Measurements from ENCODE around the gene MSI2.

MSI2 gene

DNA sequence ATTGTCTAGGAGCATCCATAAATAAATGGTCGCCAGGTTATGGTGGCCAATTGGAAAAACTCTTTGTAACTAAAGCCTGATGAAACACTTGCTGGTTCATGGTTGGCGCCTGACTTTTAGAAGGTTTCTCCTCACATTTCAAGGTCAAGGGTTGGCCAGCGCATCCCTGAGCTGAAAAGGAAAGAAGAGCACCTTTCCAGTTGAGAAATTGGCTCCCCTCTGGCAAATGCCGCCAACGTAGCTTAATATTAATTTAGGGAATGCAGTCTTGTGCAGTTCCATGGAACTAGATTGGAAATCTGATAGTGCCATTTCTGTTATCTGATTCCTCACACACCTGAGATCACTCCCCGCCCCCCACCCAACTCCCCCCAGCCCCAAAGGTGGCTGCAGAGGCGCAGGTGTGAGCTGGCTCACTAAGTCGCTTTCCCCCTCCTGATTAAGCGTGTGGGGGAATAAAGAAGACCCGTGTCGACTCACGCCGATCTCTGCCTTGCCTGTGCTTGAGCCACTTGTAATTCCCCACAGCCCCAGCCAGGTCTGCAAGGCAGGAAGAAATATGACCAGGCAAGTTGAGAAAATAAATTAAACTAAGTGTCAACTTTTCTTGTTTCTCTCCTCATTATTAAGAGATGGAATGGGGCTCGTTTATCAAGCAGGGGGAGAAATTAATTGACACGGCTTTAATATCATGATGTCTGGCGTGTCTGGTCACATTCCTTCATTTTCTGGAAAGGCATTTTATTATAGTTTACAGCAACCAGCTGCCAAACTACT is 331.1 kb downstream of the MSI2 start:
- DNase-seq (ENCODE audit: low read depth in 1 of 2, low spot score in 1 of 2) = no peak

DNA sequence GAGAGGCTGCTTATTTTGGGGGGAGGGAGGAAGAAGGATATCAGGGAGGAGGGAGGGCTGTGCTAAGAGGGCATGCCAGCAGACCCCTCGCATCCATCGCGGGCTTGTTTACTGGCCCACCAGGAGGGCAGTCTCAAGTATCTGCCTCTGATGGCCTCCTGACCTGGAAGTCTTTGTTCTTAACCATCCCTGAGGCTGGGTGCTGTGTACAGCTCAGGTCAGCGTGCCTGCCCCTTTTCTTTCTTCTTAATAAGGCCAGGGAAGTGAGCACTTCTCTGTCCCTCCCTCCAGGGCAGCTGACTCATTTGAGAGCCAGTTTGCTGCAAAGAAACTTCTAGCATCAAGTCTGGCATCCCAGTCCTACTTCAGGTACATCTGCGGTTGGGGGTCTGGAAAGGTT is 331.8 kb downstream of the MSI2 start:
- no peak for DNase-seq (ENCODE audit: low read depth in 1 of 2, low spot score in 1 of 2)

DNA sequence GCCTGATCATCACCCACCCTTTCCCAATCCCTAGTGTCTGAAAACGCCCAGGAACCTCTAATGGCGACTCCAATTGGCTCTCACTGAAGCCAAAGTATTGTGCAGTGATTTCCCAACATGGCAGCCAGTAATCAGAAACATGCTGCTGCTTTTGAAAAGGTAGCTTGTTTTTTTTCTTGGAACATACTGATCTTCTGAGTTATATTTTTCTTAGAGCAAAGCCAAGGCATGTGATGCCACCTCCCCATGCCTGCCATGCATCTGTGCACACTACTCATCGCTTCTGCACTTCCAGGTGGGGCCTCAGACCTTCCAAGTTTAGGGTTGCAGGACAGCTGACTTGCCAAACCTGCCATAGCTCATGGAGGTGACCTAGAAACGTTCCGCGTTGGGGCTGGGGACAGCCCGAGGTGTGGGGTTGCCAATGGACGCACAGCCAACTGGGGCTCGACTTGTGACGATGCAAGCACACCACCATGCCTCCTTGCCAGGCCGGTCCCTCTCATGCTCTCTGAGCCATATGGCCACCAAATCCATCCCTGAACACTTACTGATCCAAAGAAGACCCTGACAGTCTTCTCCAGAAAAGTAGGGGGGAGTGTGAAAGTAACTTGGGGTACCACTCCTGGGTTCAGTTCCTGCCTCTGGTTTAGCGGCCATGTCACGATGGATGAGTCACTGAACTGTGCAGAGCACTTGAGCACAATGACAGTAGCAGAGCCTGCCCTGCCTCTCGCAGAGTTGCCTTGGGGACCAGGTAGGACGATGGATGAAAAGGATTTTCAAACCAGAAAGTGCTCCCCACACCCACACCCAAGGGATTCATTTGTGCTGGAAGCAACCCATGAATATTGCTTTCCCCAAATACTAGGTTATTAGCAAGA is 333.1 kb downstream of the MSI2 start:
- DNase-seq (ENCODE audit: low read depth in 1 of 2, low spot score in 1 of 2) = no peak

DNA sequence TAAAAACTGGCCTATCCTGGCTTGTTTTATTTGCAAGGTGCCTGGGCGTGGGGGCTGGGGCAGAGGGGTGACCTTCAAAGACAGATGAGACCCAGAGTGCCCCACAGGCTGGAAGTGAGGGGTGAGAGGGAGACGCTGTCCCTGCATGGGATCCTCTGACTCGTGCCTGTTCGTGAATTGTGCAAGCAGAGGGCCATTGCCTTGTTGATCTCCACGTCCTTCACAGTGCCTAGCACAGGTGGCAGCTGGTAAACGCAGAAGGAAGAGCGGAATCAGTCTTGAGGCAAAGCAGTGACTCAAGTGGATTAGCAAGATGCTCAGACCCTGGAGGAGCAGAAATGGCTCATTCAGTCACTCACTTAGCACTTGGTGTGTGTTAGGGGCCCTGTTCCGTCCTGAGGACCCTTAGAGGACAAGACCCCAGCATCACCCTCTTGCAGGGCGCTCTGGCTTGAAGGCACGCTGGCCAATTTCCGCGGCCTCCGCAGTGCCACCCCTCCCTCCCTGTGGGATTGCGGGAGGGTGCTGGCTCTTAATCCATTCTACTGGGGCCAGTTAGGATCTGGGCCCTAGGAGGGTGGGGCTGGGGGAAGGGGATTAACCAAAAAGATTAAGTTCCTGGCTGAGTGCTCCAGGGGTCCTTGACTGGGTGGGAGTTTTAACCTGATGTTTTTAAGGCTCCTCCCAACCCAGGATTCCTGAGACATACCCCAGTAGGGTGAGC is 337.6 kb downstream of the MSI2 start:
- DNase-seq (ENCODE audit: low read depth in 1 of 2, low spot score in 1 of 2) = no peak

DNA sequence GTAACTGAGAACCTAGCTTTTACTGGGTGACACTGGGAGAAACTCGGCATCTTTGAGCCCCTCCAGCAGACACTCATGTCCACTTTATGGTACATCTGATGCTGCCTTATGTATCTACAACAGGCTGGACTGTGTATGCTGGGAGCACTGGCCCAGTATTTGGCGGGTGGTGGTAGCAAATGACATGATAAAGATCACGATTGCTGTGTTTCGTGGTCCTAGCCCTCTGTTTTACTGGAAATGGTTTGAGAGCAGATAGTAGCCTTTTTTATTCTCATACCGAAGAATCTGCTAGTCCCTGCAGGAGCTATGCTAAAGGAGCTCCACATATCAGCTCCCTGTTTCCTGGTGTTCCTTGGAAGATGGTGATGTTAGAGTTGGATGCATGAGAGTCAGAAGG is 338.4 kb downstream of the MSI2 start:
- DNase-seq (ENCODE audit: low read depth in 1 of 2, low spot score in 1 of 2) = no peak

DNA sequence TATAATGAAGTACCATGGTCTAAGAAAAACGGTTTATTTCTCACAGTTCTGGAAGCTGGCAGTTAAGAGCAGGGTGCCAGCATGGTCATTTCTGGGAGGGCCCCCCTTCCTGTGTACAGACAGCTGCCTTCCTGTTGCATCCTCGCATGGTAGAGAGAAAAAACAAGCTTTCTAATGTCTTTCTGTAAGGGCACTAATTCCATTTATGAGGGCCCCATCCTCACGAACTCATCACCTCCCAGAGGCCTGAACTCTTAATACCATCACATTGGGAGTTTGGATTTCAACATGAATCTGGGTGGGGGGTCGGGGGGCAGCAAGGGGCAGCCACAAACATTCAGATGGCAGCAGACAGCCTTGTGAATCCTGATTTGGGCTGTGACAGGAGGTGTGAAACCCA is 339.1 kb downstream of the MSI2 start:
- no peak for DNase-seq (ENCODE audit: low read depth in 1 of 2, low spot score in 1 of 2)

DNA sequence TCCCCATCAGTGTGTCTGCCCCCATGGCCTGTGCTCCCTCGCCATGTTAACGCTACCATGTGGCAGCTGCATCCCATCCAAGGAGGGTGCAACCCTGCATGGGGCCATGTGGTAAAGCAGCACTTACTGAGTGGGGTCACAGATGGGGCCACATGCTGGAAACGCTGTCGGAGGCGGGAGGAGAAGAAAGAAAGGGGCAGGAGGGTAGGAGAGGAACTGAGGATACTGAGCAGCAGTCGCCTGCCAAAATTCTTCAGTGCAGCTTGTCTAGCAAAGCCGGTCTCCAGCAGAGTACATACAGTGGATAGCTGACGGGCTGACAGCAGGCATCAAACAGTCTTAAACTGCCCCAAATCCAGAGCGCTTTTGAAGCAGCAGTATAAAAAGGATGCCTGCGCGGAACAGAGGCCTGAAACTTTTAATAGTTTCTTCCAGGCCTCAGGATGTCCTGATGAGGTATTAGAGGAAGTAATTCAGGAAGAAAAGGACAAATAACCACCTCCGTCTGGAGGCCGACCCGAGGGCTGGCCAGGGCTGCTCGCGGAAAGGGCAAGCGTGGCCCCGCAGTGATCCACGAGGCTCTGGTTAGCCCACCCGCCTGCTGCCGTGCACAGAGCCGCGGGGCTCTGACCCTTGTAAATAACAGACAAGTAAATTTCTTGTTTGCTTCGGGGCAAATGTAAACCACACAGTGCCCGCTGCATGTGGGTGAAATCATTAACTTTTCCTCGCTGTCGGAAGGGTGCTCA is 339.8 kb downstream of the MSI2 start:
- no peak for DNase-seq (ENCODE audit: low read depth in 1 of 2, low spot score in 1 of 2)

DNA sequence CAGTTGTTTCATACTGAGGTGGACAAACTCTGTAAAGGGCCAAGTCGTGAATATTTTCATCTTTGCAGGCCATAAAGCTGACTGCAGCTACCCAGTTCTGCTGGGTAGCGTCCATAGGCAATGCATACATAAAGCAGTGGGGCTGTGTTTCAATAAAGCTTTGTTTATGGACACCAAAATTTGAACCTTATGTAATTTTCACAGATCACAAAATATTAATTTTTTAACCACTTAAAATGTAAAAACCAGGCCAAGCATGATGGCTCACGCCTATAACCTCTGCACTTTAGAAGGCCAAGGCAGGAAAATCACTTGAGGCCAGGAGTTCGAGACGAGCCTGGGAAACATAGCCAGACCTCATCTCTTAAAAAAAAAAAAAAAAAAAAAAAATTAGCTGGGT is 340.8 kb downstream of the MSI2 start:
- no peak for DNase-seq (ENCODE audit: low read depth in 1 of 2, low spot score in 1 of 2)

DNA sequence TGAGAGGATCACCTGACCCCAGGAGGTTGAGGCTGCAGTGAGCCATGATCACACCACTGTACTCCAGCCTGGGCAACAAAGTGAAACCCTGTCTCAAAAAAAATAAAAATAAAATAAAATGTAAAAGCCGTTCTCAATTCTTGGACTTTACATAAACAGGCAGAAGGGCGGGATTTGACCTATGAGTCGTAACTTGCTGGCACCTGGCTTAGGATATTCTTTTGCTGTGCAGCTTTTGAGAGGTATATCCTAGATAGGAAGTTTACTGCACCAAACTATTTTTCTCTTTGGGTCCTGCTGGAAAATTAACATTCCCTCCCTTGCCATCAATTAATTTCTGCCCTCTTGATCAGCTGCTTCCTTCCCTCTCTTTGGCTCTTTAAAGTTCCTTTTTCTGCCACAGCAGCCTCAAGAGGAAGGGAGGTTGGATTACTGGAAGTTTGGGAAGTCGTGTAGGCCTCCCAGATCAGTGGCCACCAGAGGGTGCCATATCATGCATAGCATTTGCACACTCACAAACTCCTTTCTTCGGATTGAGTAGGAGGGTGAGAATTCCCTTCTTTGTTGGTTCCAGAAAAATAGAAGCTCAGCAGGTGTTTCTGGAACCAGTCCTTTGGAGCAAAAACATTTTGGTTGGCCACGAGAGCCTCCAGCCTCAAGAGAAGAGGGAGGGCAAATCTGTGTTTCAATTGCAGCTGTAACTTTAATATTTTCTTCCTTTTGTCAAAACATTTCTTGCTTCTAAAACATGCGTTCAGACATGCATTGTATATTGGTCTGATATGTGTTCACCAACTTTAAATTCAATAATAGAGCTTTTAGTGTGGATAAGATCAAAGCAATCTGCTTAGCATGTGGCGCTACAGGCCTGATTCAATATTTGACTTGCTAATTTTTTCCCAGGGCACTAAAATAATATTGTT is 341.5 kb downstream of the MSI2 start:
- DNase-seq (ENCODE audit: low read depth in 1 of 2, low spot score in 1 of 2) = no peak

DNA sequence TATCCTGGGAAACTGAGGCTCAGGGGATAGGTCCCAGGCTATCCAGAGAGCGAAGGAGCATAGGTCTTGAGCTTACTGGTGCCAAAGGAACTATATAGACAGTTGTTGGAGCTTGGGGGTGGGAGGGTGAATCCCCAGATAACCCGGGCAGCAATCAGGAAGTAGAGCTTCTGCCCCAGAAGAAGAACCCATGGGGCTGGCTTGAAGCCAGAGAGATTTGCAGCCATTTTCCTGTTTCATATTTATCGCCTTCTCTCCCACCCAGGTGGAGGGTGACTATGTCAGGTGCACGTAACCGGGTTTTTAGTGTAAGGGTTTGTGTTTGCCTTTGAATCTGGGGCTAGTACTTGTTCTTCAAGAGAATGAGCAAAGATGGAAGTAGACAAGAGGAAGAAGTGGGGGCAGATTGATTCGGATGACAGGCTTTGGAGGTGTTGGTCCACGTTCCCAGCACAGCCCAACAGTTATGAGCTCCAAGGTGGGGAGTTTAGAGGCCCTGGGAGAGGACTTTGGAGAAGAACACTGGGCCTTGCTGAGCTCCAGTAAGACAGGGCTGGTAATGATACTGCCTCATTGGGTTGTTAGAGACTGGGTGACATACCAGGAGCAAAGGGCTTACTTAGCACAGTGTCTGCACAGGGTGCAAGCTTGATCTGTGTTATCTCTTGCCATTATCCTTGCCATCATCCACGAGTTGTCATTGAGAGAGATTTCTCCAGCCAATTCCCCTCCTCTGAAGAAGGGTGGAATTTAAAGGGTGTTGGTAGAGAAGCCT is 343.1 kb downstream of the MSI2 start:
- DNase-seq (ENCODE audit: low read depth in 1 of 2, low spot score in 1 of 2) = no peak

DNA sequence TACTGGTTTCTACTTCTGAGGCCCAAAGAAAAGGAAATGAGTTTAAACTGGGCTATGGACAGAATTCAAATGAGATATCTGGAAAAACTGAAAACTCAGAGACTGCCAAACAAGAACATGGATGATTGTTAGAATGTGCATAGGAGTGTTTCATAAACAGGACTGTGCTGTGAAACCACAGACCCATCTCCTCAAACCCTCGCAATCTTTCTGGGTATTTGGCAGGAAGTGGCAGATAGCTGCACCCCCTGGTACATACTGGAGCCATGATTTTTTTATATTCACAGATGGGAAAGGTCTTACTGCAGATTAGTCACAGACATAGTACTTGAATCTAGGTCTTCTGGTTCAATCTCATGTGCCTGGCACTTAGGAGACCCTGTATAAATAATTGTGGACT is 343.8 kb downstream of the MSI2 start:
- DNase-seq (ENCODE audit: low read depth in 1 of 2, low spot score in 1 of 2) = peak in 1 of 2 donors; percentile 27

DNA sequence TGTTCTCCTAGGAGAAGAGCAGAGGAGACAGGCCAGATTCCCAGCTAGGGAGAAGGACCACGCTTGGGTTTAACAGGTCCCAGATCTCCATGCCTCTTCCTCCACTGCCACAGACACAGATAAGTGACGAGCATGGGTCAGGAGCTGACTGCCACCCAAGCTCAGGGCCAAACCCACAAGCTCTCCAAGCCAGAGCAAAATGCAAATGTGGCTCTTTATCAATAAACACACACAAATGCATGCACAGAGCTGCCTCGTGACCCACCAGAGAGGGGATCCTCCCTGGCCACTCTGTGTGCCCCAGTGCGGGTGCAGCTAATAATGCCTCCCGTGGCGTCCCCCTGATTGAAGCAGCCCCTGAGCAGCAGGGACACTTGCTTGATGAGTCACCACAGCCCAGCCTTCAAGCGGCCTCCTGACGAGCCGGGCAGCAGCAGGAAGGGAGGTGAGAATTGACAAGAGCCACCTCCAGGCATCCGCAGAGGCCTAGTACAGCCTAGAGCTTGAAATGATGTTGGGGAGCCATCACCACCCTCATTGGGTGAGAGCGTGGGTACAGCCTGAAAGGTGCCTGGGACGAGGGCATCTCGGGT is 344.9 kb downstream of the MSI2 start:
- DNase-seq (ENCODE audit: low read depth in 1 of 2, low spot score in 1 of 2) = no peak

DNA sequence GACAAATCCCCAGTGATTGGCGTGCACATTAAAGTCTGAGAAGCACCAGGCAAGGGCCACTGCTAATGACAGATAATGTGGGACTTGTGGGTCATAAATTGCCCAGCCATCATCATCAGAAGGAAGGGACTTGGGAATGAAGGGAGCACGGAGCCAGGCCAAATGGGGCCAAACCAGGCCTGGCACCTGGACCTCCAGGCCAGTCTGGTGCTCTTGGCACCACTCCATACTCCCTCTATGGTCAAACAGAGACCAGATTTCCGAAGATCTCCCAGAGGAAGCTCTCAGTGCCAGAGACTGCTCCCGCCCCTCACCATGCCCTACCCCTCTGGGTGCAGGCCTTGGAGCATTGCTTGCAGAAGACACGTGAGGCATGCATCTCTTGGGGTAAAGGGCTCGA is 346.6 kb downstream of the MSI2 start:
- no peak for DNase-seq (ENCODE audit: low read depth in 1 of 2, low spot score in 1 of 2)

DNA sequence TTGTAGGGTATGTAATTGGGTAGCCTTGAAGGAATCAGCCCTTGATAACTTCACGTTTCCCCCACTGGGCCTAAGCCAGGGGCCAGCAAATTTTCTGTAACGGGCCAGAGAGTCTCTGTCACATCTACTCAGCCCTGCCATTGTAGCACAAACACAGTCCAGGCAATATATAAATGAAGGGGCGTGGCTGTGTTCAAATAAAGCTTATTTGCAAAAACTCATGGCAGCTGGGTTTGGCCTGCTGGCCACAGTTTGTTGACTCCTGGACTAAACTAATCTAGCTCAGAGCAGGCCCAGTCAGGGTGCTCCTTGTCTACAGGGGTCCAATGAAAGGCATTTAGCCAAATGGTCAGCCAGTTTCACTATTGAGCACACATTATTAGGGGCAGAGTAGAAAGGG is 347.2 kb downstream of the MSI2 start:
- DNase-seq (ENCODE audit: low read depth in 1 of 2, low spot score in 1 of 2) = no peak

DNA sequence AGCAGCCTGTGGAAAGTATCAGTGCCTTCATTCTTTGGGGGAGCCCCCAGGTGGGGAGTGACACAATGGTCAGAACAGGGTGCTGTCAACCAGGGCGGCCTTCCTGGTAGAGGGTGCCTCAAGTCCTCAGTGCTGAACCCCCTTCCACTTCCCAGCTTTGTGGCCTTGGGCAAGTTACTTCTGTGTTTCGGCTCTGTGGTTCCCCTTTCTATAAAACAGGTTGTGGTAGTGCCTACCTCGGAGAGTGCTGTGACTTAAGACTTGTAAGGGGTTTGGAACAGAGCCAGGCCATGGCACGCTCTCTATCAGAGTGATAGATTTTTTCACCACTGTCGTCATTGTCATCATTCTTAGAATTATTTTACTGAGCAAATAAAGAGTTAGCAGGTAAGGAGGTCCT is 347.7 kb downstream of the MSI2 start:
- DNase-seq (ENCODE audit: low read depth in 1 of 2, low spot score in 1 of 2) = peak; percentile 29 to 49

DNA sequence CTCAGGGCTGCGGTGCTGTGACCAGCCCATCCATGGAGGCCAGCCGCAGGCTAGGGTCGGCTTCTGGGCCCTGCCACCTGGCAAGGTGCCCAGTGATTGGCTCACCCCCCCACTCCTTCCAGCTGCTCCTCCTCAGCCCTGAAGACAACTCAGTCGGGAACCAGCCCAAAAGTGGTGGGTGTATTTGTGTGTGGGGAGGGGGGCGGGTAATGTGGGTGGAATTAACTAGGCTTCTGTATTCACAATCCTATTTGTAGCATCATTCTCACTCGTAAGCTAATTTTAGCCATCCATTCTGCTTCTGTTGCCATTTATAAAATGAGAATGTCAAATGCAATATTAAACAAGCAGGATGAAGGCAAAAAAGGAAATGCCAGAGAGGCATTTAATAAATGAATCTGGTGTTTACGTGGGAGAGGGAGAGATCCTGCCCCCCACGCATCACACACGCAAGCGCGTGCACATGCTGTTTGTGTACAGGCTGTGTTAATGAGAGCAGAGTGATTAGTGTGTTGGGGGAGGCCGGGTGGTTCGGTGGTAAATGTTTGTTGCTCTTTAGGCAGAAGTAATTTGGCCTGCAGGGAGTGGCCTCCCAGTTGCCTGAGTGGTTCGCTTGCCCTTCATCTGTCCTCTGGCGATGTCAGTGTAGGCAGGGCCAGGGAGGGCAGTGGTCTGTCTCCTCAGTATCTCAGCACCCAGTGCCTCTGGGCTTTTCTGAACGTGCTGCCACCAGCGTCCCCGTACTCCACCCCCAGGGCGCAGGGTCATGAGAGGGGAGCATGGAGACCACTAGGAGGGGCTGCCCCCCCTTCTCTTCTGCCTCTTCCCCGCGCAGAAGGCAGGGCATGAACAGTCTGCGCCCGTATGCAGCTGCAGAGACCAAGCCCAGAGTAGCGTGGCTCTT is 348.7 kb downstream of the MSI2 start:
- DNase-seq (ENCODE audit: low read depth in 1 of 2, low spot score in 1 of 2) = no peak

DNA sequence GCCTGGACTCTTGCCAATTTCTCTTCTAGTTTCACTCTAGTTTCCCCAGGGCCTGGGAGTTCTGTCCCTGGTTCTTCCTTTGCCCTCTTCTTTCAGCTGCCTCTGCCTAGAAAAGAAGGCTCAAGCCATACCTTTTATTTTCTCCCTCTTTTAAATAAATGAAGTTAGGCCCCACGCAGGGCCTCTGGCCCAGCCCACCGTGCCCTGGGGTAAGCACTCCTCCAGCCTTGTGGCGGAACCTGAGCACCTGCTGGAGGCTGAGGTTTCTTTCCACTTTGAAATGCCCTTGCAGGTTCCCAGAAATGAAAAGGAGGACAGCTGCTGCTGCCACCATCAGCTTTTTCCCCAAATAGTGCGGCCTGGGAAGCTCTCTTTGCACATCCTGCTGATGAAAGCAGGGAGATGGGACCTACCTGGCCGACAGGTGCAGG is 349.4 kb downstream of the MSI2 start:
- DNase-seq (ENCODE audit: low read depth in 1 of 2, low spot score in 1 of 2) = no peak

Measured in activated CD4-positive, alpha-beta T cell treated with anti-CD3 and anti-CD28 coated beads, Interleukin-2, amount 50 U/mL, for 24 hours (primary cell).